ENCODE results near the gene CHERP. TPM values are rescaled to one million over a fixed set of nuclear protein-coding genes. Genes with fewer than 3 reads are reported as not detected.

Gene CHERP
- 17.2 TPM for total RNA-seq

DNA sequence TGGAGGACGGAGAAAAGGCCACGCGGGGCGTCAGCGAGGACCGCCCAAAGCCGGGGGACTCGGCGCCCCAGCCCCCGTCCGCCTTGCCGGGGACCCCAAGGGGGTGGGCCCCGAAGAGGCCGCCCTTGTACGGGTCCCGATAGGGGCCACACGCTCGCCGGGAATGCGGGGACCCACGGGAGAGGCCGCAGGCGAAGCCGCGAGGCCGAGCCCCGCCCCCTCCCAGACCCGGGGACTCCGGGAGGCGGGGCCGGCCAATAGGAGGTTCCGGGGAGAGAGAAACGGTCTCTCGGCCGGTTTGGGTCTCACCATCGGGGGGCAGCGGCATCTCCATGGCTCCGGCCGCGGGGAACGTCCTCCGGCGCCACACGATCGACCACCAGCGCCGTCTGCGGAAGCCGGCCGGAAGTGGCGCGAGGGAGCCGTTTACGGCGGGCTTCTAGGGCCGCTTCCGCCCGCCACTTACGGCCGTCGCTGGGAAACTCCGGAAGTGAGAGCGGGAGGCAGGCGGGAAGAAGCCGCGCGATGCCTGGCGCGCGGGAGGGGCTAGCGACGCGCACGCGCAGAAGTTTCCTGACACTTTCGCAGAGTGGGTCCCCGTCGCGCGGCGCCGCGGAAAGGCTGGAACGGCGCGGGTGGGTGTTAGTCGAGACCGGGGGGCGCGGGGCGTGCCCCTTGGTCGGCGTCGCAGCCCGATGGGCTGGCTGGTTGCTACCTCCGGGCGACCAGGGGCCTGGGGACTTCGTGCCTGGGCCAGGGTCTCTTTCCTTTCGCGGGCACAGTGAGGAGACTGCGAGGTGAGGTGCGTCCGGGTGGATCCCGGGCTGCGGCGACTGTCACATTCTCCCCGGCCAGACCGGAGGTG lies at the start of gene CHERP:
TSS of gene CHERP (minus strand) at position 393 of the 865 bp plus-strand sequence. CDS start at position 334, 59 bp downstream.
- intact Hi-C loops (cut with DNase I) = no loop called here
- Histone ChIP-seq H3K4me3 (peak within 1 kb of the TSS; percentile 69 to 92), H3K27ac (peak within 1 kb of the TSS; percentile 76), H3K4me1 (peaks cover 54% of the 10 kb centered on the region), H3K9me3 (no peaks in the 10 kb centered on the region), H3K27me3 (no peaks in the 10 kb centered on the region), H3K36me3 (peaks cover 0 to 13% of the 10 kb centered on the region in 2 donors)
- DNase-seq (ENCODE audit: extremely low spot score in 2 of 2) = peak in 1 of 2 donors; percentile 86
- TF ChIP-seq POLR2AphosphoS5 (IDR thresholded peaks at IDR 0.05; ENCODE audit: insufficient read depth in 1 of 2, low read depth in 1 of 2) = peak; percentile 96
- TF ChIP-seq, protein P1, sequence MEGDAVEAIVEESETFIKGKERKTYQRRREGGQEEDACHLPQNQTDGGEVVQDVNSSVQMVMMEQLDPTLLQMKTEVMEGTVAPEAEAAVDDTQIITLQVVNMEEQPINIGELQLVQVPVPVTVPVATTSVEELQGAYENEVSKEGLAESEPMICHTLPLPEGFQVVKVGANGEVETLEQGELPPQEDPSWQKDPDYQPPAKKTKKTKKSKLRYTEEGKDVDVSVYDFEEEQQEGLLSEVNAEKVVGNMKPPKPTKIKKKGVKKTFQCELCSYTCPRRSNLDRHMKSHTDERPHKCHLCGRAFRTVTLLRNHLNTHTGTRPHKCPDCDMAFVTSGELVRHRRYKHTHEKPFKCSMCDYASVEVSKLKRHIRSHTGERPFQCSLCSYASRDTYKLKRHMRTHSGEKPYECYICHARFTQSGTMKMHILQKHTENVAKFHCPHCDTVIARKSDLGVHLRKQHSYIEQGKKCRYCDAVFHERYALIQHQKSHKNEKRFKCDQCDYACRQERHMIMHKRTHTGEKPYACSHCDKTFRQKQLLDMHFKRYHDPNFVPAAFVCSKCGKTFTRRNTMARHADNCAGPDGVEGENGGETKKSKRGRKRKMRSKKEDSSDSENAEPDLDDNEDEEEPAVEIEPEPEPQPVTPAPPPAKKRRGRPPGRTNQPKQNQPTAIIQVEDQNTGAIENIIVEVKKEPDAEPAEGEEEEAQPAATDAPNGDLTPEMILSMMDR (IDR thresholded peaks at IDR 0.05) = no peak
- peak in 1 of 2 donors; percentile 50 for TF ChIP-seq POLR2A (IDR thresholded peaks at IDR 0.05)

- TF ChIP-seq, protein P1 (IDR thresholded peaks at IDR 0.05) = no peak
- TF ChIP-seq POLR2A (IDR thresholded peaks at IDR 0.05) (no peak), POLR2AphosphoS5 (IDR thresholded peaks at IDR 0.05; ENCODE audit: insufficient read depth in 1 of 2, low read depth in 1 of 2) (no peak)
- no peak for DNase-seq (ENCODE audit: extremely low spot score in 2 of 2)
- H3K27ac ChIP-seq = no peak overlapping the region
- H3K36me3 ChIP-seq = no peaks in the 10 kb centered on the region
- no peak overlapping the region for H3K4me3 ChIP-seq
- no peaks in the 10 kb centered on the region for H3K27me3 ChIP-seq
- H3K9me3 ChIP-seq = no peaks in the 10 kb centered on the region
- H3K4me1 ChIP-seq = peaks cover 84% of the 10 kb centered on the region
- intact Hi-C loops (cut with DNase I) = no loop called here
Observed at GRCh38 chr19:16590876-16591802, 48.9 kb upstream of the CHERP start.

GRCh38 chr19:16589917-16590316 lies 47.7 kb upstream of the CHERP start:
- Histone ChIP-seq H3K27ac (no peak overlapping the region), H3K27me3 (no peaks in the 10 kb centered on the region), H3K4me1 (peaks cover 84% of the 10 kb centered on the region), H3K4me3 (no peak overlapping the region), H3K36me3 (no peaks in the 10 kb centered on the region), H3K9me3 (no peaks in the 10 kb centered on the region)
- intact Hi-C loops (cut with DNase I) = no loop called here
- DNase-seq (ENCODE audit: extremely low spot score in 2 of 2) = no peak
- no peak for TF ChIP-seq POLR2AphosphoS5 (IDR thresholded peaks at IDR 0.05; ENCODE audit: insufficient read depth in 1 of 2, low read depth in 1 of 2)
- TF ChIP-seq, protein P1 (IDR thresholded peaks at IDR 0.05) = no peak
- TF ChIP-seq POLR2A (IDR thresholded peaks at IDR 0.05) = no peak

GRCh38 chr19:16588824-16589577 lies 46.8 kb upstream of the CHERP start:
- TF ChIP-seq POLR2A (IDR thresholded peaks at IDR 0.05) = no peak
- TF ChIP-seq, protein P1 (IDR thresholded peaks at IDR 0.05) = no peak
- no peak for TF ChIP-seq POLR2AphosphoS5 (IDR thresholded peaks at IDR 0.05; ENCODE audit: insufficient read depth in 1 of 2, low read depth in 1 of 2)
- Histone ChIP-seq H3K9me3 (no peaks in the 10 kb centered on the region), H3K27me3 (no peaks in the 10 kb centered on the region), H3K4me1 (peaks cover 84% of the 10 kb centered on the region), H3K4me3 (peak overlapping the region in 1 of 2 donors; percentile 20), H3K36me3 (no peaks in the 10 kb centered on the region), H3K27ac (peak overlapping the region; percentile 28)
- intact Hi-C loops (cut with DNase I) = no loop called here
- no peak for DNase-seq (ENCODE audit: extremely low spot score in 2 of 2)
